Renal pelvis (tissue), 12 donors: Measurements from ENCODE around the gene ARF5. TPM values are rescaled to one million over a fixed set of nuclear protein-coding genes. Genes with fewer than 3 reads are reported as not detected.
"Not testable (repeated sequence)": the region's sequence is repeated elsewhere in the genome, so short reads cannot be mapped to it uniquely, and the experiment has no call there.

Source experiments
- DNase-seq: peaks from one replicate; pipeline ENCODE4 v3.0.0-alpha.2; 2013
- long read RNA-seq, 16 experiments: transcript quantifications; one replicate each; lab custom pipeline, GENCODE V29; 2026
- polyA plus RNA-seq, 3 donors: library from polyadenylated mRNA; unstranded; fragments of 120-200 nt; gene quantifications; one replicate each; pipeline ENCODE4 v1.2.1, GENCODE V29; 2013; ENCODE audit not compliant: insufficient read length in 3 of 3

The ARF5 gene
- 100 to 1,000 TPM; 178 to 228 (median 208) TPM for polyA plus RNA-seq
- long read RNA-seq, donor 1, transcript ARF5-201 (6 exons, 1,103 nt) = major isoform, 174 of 342 reads
- long read RNA-seq, donor 1, transcript ARF5-204 (5 exons, 1,509 nt) = minor isoform, 5 of 342 reads
- long read RNA-seq, donor 1, partial matches to known transcripts = 163 of 342 reads
- long read RNA-seq, donor 1, other reads (novel, unspliced or antisense) = 0 of 342 reads
- long read RNA-seq, donor 2, transcript ARF5-204 (5 exons, 1,509 nt) = minor isoform, 5 of 265 reads
- long read RNA-seq, donor 2, transcript ARF5-201 (6 exons, 1,103 nt) = major isoform, 183 of 265 reads
- long read RNA-seq, donor 2, partial matches to known transcripts = 74 of 265 reads
- long read RNA-seq, donor 2, other reads (novel, unspliced or antisense) = 0 of 265 reads
- long read RNA-seq, donor 3, transcript ARF5-204 (5 exons, 1,509 nt) = minor isoform, 6 of 205 reads
- long read RNA-seq, donor 3, transcript ARF5-201 (6 exons, 1,103 nt) = major isoform, 165 of 205 reads
- long read RNA-seq, donor 3, partial matches to known transcripts = 33 of 205 reads
- long read RNA-seq, donor 3, other reads (novel, unspliced or antisense) = 0 of 205 reads
- long read RNA-seq, donor 4, transcript ARF5-201 (6 exons, 1,103 nt) = major isoform, 196 of 279 reads
- long read RNA-seq, donor 4, partial matches to known transcripts = 78 of 279 reads
- long read RNA-seq, donor 4, other reads (novel, unspliced or antisense) = 0 of 279 reads
- long read RNA-seq, donor 5, transcript ARF5-201 (6 exons, 1,103 nt) = major isoform, 75 of 90 reads
- long read RNA-seq, donor 5, partial matches to known transcripts = 14 of 90 reads
- long read RNA-seq, donor 5, other reads (novel, unspliced or antisense) = 0 of 90 reads
- long read RNA-seq, donor 6, transcript ARF5-204 (5 exons, 1,509 nt) = minor isoform, 5 of 179 reads
- long read RNA-seq, donor 6, transcript ARF5-201 (6 exons, 1,103 nt) = major isoform, 123 of 179 reads
- long read RNA-seq, donor 6, partial matches to known transcripts = 49 of 179 reads
- long read RNA-seq, donor 6, other reads (novel, unspliced or antisense) = 0 of 179 reads
- long read RNA-seq, donor 7, transcript ARF5-201 (6 exons, 1,103 nt) = major isoform, 177 of 214 reads
- long read RNA-seq, donor 7, partial matches to known transcripts = 30 of 214 reads
- long read RNA-seq, donor 7, other reads (novel, unspliced or antisense) = 0 of 214 reads
- long read RNA-seq, donor 8, transcript ARF5-201 (6 exons, 1,103 nt) = major isoform, 60 of 69 reads
- long read RNA-seq, donor 8, partial matches to known transcripts = 6 of 69 reads
- long read RNA-seq, donor 8, other reads (novel, unspliced or antisense) = 0 of 69 reads
- long read RNA-seq, donor 9, transcript ARF5-201 (6 exons, 1,103 nt) = major isoform, 196 of 280 reads
- long read RNA-seq, donor 9, partial matches to known transcripts = 77 of 280 reads
- long read RNA-seq, donor 9, other reads (novel, unspliced or antisense) = 0 of 280 reads
- long read RNA-seq, donor 10, transcript ARF5-201 (6 exons, 1,103 nt) = major isoform, 128 of 176 reads
- long read RNA-seq, donor 10, transcript ARF5-204 (5 exons, 1,509 nt) = minor isoform, 5 of 176 reads
- long read RNA-seq, donor 10, transcript ARF5-206 (5 exons, 566 nt) = minor isoform, 6 of 176 reads
- long read RNA-seq, donor 10, partial matches to known transcripts = 37 of 176 reads
- long read RNA-seq, donor 10, other reads (novel, unspliced or antisense) = 0 of 176 reads
- long read RNA-seq, donor 11, transcript ARF5-201 (6 exons, 1,103 nt) = major isoform, 122 of 135 reads
- long read RNA-seq, donor 11, partial matches to known transcripts = 9 of 135 reads
- long read RNA-seq, donor 11, other reads (novel, unspliced or antisense) = 0 of 135 reads
- long read RNA-seq, donor 12, transcript ARF5-204 (5 exons, 1,509 nt) = minor isoform, 5 of 243 reads
- long read RNA-seq, donor 12, transcript ARF5-201 (6 exons, 1,103 nt) = major isoform, 174 of 243 reads
- long read RNA-seq, donor 12, partial matches to known transcripts = 60 of 243 reads
- long read RNA-seq, donor 12, other reads (novel, unspliced or antisense) = 0 of 243 reads
- long read RNA-seq, donor 13, transcript ARF5-201 (6 exons, 1,103 nt) = major isoform, 75 of 103 reads
- long read RNA-seq, donor 13, partial matches to known transcripts = 24 of 103 reads
- long read RNA-seq, donor 13, other reads (novel, unspliced or antisense) = 0 of 103 reads
- long read RNA-seq, donor 14, transcript ARF5-204 (5 exons, 1,509 nt) = minor isoform, 7 of 288 reads
- long read RNA-seq, donor 14, transcript ARF5-201 (6 exons, 1,103 nt) = major isoform, 201 of 288 reads
- long read RNA-seq, donor 14, partial matches to known transcripts = 77 of 288 reads
- long read RNA-seq, donor 14, other reads (novel, unspliced or antisense) = 0 of 288 reads
- long read RNA-seq, donor 15, transcript ARF5-201 (6 exons, 1,103 nt) = major isoform, 165 of 403 reads
- long read RNA-seq, donor 15, transcript ARF5-204 (5 exons, 1,509 nt) = minor isoform, 9 of 403 reads
- long read RNA-seq, donor 15, partial matches to known transcripts = 225 of 403 reads
- long read RNA-seq, donor 15, other reads (novel, unspliced or antisense) = 0 of 403 reads
- long read RNA-seq, donor 16, transcript ARF5-201 (6 exons, 1,103 nt) = major isoform, 169 of 238 reads
- long read RNA-seq, donor 16, transcript ARF5-204 (5 exons, 1,509 nt) = minor isoform, 5 of 238 reads
- long read RNA-seq, donor 16, partial matches to known transcripts = 62 of 238 reads
- long read RNA-seq, donor 16, other reads (novel, unspliced or antisense) = 0 of 238 reads

- peak; percentile 90 for DNase-seq
Measured at GRCh38 chr7:127588019-127588696, at the start of gene ARF5. TSS of gene ARF5 (plus strand) at chr7:127588411. CDS start at chr7:127588499, 88 bp downstream.

DNA sequence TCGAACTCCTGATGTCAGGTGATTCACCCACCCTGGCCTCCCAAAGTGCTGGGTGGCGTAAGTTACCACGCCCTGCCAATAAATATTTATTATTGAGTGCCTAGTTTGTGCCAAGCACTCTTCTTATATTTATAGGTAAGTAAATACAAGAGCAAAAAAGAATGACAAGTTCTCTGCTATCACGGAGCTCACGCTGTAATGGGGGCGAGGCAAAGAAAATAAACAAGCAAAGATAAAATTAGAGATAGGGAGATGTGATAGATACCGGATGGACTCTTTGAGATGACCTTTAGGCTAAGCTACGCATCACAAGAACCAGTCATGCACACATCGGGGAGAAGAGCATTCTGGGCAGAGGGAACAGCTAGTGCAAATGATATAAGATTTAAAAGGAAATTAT, 49.1 kb upstream of the ARF5 start:
- DNase-seq = no peak

- not testable (repeated sequence) for DNase-seq
Measured at GRCh38 chr7:127540461-127540860, 47.8 kb upstream of the ARF5 start.

- no peak for DNase-seq
Measured at GRCh38 chr7:127541548-127541947, 46.7 kb upstream of the ARF5 start.

DNA sequence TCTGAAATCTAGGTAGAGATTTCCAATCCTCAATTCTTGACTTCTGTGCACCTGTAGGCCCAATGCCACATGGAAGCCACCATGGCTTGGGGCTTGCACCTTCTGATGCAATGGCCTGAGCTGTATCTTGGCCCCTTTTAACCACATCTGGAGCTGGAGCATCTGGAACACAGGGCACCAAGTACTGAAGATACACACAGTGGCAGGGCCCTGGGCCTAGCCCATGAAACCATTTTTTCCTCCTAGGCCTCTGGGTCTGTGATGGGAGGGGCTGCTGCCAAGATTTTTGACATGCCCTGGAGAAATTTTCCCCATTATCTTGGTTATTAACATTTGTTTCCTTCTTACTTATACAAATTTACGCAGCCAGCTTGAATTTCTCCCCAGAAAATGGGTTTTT, 41.9 kb upstream of the ARF5 start:
- DNase-seq = no peak

DNA sequence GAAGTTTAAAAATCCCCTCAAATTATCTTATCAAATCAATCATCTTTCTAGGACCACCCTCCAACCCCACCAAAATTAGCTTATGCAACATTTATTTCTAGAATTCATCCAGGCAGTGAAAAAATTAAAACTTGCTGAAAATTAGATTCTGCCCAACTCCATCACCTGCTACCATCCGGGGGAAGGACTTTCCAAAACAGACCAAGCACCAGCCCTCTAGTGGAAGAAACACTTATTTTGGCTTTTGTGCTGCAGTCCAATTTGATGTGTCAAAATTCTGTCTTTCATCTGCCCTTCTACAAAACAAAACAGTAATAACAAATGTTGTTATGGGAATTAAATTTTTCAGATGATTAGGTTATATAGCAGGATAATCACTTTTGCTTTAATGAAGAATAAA, 38.0 kb upstream of the ARF5 start:
- no peak for DNase-seq

DNA sequence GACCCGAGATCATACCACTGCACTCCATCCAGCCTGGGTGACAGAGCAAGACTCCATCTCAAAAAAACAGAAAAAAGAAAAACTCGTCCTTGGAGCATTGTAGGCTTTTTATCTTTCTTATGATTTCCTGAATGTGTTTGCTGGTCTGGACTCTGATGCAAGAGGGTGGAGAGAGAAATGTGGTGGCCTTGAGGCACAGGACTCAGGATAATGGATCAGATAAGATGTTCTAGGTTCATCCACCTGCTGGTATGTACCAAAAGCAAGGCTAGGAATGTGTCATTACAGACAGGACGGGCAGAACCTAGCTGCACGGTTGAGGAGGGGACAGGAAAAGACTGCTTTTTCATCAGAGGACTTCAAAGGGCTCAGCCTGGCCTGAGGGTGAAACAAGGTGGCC, 36.3 kb upstream of the ARF5 start:
- no peak for DNase-seq

DNA sequence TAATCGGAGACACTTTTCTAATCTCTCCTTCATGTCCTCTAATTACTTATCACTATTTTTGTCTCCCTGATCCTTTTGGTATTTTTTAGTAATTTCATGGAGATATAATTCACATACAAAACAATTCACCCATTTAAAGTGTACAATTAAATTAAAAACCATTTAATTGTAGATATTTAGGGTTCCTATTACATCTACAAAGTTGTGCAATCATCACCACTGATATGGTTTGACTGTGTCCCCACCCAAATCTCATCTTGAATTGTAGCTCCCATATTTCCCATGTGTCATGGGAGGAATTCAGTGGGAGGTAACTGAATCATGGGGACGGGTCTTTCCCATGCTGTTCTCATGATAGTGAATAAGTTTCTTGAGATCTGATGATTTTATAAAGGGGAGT, 31.8 kb upstream of the ARF5 start:
- no peak for DNase-seq

GRCh38 chr7:127557803-127558202, 30.4 kb upstream of the ARF5 start:
- no peak for DNase-seq

- DNase-seq = no peak
Measured at GRCh38 chr7:127566242-127566641, 22.0 kb upstream of the ARF5 start.

- DNase-seq = not testable (repeated sequence)
Measured at GRCh38 chr7:127568034-127568433, 20.2 kb upstream of the ARF5 start.

DNA sequence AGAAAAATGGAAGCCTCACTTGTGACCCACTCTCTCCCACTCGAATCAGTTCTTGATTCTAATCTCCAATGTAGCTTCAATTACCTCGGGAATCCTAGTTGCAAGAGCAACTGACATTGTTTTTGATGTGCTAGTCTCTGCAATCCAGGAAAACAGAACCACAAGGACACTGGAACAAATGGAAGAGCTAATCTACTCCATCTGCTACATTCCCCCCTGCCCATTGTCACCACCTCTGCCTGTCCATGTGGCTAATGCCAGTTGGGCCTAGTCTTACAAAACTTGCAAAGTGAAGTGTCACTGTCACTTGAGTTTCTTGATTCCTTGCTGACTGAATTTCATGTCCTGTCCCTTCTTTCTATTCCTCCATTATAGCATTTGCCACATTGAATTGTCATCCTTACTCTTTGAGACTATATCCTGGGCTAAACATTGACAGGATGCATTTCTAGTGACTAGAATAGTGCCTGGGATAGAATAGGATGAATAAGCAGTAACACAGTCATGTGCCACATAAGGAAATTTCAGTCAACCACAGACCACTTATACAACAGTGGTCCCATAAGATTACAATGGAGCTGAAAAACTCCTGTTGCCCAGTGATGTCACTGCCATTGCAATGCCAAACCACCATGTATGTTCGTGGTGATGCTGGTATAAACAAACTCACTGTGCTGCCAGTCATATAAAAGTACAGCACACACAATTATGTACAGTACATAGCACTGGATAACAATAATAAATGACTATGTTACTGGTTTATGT, 16.3 kb upstream of the ARF5 start:
- no peak for DNase-seq

DNA sequence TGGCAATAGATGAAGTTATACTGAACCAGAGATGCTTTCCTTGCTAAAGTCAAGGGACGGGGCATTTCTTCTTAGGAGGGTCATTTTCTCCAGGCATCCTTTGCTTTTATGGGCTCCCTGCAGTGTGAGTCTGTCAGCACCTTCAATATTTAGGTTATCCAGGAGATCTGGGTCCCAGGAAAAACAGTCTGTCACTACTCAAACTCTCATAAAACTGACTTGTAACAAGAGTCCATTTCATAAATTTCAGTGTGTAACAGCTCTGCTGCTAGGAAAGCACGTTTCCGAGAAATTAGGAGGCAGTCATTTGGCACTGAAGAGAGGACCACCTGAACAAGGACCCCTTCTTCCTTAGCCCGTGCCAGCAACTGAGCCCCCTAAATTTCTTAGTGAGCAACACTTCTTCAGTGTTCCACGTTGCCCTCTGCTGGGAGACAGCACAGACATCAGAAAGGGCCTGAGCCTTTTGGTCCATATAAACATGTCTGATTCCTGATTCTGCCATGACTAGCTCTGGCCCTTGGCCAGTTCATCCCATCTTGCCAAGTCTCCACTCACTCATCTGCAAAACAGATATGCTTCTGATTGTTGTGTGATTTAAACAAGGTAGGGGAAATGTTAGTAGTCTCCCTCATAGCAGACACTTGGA, 10.1 kb upstream of the ARF5 start:
- DNase-seq = no peak

DNA sequence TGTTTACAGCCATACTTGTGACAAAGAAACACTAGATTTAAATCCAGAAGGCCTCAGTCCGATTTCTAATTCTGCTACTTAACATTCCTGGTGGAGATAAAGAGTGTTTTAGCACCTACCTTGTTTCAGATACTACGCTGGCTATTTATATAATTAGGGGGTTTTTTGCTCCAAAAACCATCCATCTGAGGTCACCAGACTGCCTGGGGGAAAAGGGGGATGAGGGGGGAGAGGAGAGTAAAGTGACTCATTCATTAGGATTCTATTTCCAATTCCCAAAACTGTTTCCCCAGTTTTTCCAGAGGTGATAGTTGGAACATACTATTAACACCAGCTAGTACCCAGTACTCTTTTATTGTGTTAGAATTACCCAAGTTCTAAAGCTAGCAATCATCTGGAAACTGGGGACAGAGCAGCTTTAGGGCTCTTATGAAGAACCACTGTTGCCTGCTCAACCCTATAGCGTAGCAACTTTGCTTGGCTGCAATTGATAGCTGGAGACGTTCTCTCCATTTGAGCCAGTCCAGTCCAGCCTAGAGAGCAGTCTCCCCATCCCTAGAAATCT, 9.4 kb upstream of the ARF5 start:
- no peak for DNase-seq

- DNase-seq = no peak
Measured at GRCh38 chr7:127580612-127581011, 7.6 kb upstream of the ARF5 start.

DNA sequence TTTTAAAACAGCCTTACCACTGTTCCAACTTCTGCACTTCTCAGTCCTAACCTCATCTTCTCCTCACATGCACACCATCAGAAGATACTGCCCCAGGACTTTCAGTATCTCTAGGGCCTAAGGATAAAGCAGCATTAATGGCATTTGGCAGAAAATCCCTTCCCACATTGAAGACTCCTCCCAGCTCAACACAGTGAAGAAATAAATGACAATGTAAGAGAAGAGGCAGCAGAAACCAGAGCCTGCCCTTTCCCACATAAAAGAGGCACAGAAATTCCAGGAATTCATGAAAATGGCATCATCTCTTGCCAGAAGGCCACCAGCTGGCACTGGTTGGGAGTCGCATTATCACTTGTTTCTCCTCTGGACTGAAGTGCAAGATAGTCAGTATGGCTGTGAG, 6.5 kb upstream of the ARF5 start:
- DNase-seq = no peak
